ENCODE data around the gene SGPP2.

The SGPP2 gene

DNA sequence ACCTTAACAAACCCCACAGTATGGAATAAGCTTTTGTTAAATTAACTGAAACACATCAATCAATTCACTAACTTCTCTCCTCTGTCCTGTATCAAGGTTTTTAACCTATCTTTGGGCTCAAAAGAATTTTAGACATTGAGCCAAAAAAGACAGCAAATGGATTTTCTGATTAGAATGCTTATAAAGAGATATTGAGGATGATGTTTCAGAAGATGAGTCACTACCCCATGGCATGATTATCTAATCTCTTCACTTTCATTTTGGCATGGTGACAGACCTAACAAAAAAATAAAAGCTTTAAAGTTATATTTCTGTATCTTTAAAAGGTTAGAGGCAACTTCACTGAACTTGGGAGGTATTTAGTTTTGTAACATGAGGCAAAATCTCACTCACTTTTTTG lies 55.5 kb downstream of the SGPP2 start:
- no peak for DNase-seq

DNA sequence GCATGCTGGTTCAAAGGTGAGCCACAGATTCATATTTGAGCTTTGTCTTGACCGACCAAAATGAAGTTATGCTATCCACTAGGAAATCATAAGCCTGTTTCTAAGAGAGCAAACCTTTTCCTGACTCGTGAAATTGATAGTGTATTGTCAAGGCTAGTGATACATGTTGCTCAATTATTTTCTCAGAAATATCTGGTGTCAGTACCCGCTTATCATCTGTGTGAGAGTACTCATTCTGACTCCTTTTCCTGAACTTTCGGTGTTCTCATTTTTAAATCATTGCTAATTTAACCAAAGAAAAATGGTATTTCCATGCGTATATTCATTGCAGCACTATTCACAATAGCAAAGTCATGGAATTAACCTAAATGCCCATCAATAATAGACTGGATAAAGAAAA lies 56.2 kb downstream of the SGPP2 start:
- no peak for DNase-seq

DNA sequence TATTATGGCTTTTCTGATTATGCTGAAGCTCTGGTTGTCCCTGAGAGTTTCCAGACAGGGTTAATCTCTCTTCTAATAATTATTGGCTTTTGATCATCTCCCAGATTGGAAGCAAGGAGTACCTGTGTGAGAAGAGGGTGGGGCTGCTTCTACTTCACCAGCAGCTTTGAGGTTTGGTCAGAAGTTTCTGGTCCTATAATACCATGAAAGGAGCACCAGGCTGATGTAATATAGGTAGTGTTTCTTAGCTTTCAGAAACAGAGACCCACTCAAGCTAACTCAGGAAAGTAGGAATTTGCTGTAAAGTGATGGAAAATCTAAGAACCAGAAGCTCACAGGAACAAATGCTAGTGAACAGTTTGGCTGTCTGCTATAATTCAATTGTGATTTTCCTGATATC lies 57.6 kb downstream of the SGPP2 start:
- no peak for DNase-seq

DNA sequence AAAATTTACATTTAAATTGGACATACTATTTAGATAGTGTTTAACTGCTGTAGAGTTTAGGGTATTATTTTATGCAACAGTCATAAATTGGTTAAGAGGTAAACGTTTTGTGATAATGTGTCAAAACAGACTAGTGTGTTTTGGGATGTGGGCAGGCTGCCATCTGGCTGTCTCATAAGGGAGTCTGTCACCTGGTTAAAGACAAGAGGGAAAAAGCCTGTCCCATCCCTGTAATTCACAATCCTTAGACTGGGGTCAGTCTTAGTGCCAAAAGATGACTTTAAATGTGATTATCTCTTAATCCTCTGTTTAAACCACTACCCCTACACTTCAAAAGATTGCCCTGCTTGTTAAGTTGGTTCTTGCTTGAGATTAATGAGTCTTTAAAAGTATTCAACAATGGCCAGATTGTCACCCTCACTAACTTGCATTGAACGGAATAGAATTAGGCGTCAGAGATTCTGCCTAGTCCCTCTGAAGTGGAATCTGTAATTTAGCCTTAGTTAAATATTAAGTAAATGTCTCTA lies 59.2 kb downstream of the SGPP2 start:
- no peak for DNase-seq

DNA sequence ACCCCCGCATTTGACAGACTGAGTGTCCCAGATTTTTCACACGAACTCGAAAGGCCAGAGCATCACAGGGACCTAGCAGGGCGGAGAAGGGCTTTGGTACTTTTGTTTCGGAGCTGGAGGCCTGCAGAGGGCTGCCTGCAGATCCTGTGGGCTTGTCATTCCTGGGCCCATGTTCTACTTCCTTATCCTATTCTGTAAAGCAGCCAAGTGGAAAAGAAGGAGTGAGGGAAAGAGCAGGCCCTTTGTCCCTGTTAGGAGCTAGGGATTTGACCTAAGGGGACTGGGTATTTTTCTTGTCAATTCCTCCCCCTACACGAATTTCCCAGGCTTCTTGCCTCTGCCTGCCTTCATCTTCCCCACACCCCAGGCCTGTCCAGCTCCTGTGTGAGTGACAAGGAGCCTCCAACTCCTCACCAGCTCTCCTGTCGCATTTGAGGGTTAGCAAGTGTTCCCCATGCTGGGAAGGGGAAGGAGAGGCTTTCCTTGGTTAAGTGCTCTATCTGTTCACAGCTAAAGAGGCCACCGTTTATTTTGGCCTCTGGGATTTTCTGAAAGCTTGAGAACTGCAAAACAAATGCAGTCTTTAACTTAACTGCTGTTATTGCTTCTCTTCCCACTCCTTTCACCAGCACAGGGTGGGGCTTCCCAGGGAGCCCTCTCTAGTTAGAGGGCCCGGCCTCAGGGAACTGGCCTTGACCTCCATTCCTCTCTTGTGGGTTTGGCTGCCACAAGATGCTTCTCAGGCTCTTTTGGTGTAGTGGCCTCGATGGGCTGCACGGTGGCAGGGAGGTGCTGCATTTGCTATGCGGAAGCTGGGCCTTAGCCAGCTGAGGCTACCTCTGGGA lies 61.2 kb downstream of the SGPP2 start:
- DNase-seq, result no peak

DNA sequence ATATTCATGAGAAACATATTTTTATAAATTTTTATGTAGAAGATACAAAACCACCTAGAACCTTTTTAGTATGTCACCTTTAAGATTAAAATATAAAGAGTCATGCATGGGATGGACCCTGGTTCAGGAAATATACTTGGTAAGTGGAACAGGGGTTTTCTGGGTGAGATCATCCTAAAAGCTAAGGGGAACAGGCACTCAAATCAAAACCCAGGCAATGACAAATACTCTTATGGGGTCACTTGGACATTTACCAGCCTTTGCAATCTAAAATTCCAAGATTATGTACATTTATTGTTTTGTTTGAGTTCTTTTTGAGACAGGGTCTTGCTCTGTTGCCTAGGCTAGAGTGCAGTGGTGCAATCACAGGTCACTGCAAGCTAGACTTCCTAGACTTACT lies 65.8 kb downstream of the SGPP2 start:
- DNase-seq, result no peak

DNA sequence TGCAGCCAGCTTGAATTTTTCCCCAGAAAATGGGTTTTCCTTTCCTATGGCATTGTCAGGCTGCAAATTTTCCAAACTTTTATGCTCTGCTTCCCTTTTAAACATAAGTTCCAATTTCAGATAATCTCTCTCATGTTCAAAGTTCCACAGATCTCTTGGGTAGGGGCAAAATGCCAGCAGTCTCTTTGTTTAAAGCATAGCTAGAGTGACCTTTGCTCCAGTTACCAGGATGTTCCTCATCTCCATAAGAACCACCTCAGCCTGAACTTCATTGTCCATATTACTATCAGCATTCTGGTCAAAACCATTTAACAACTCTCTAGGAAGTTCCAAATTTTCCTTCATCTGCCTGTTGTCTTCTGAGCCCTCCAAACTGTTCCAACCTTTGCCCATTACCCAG lies 68.3 kb downstream of the SGPP2 start:
- no peak for DNase-seq

DNA sequence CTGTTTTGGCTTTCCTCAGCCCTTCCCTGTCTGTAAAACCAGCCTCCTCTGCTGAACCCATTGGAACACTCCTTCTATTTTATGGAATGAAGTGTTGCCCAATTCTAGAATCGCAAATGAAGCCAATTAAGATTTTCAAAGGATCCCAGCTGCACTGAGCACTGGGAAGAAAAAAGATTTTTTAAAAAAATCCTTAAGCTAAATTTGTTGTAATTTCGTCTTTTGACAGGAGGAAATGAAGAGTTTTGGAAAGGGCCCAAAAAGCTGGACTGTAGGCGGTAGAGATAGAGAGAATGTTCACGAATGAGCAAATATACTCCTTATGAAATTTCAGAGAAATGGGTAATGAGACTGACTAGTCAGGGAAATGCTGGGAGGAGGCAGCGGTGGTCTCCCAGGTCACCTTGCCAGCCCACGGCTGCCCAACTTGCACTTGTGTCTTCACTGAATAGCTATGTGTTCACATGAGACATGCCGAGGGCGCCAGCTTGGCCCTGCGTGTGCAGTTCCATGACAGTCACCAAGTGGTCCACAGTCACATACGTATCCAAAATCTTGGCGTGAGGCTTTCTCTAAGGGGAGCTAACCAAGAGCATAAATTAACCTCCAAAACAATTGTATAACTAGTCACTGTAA lies 69.9 kb downstream of the SGPP2 start:
- DNase-seq, result no peak

DNA sequence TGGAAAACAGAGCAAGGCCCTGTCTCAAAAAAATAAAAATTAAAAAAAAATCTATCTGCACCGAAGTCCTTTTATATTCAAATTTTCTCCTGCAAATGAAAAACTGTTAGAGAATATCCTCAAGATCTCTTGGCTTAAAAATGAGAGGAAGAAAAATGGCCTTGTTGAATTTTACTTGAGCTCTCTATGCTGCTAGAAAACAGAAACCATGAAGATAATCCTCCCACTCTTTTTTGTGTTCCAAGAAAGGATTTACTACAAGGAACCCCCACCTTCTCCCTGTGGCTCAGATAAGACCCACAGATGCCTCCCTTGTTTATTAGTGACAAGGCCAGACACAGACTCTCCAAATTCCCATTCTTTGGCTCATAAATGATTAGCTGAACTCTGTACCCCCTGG lies 71.0 kb downstream of the SGPP2 start:
- DNase-seq, result no peak

DNA sequence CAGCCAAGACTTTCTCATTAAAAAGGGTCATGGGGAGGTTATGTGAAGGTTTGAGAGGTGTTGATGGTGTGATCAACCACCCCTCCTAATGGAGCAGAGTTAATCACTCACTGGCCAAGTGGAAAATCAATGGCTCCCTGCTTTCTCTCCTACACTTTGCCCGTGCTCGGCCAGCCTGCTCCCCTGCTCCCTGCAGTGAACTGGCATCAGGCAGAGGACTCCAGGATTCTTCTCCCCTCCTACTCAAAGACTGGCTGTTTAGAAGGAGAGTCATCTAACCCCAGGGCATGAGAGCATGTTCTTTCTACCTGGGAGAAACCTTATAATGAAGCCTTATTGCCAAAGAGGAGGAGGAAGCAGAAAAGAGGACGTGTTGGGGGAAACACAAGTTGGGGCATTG lies 74.9 kb downstream of the SGPP2 start:
- DNase-seq, result no peak

DNA sequence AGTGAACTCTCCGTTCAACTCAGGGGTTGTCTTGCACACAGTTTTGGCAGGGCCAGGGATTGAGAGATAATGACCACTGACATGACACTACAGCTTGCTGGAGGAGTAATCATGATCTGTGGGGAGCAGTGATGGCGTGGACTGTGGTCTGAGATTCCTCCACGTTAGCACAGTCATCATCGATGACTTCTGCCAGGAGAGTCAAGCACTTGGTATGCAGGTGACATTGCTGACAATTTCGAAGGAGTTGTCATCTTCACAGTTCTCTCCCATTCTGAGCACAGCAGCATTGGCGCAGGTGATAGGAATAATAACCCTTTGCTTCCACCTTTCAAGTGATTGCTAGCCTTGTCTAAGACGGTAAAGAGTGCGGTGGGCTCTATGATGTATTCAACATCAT lies 79.8 kb downstream of the SGPP2 start:
- no peak for DNase-seq

DNA sequence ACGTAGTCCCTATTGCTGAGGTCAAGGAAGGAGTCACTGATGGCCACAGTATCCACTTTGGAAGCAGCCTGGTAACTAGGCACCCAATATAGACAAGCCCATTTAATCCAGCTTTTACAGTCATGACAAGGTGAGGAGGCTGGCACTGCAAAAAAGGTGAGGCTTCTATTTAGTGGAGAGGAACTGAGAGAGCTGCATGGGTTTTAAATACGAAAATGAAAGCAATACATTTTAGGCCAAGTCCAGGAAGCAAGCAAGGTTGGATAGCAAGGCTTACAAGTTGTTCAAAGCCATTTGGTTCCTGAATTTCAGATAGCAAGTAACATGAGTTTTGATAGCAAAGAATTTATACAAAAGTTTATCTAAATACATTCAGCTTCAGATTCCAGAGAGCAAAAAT lies 80.4 kb downstream of the SGPP2 start:
- no peak for DNase-seq

DNA sequence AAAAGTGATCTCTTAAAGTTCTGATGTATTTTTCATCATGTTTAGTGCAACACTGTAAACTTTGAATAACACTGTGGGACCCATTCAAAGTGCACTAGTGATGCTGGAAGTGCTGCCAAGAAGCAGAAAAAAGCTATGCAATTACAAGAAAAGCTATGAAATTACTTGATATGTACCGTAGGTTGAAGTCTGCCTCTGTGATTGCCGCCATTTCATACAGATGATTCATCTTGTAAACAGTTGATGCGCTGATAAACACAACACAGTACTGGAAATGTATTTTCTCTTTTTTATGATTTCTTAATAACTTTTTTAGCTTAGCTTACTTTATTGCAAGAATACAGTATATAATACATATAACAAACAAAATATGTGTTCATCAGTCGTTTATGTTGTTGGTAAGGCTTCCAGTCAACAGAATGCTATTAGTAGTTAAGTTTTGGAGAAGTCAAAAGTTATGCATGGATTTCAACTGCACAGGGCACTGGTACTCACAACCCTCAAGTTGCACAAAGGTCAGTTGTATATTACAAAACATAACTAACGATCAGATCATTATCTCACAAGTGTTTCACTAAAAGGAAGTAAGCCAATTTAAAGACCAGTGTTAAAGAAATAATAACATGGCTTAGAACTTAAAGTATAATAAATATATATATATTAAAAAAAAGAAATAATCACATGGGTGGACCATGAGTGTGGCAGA lies 82.0 kb downstream of the SGPP2 start:
- no peak for DNase-seq

DNA sequence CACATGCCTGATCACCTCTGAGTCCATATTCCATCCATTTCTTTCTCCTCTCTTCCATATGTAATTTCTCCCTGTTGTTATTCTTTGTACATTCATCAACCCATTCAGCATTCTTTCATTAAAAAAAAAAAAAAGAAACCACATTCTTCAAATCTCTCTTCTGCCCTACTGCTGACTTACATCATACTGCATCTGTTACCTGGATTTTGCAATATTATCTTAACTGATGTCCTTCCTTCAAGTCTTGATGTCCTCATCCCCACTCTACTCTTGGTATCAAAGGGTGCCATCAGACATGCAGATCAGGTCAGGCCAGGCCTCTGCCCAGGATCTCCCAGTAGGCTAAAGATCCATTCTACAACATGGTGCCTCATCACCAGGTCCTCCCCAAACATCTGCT lies 90.6 kb downstream of the SGPP2 start:
- no peak for DNase-seq

DNA sequence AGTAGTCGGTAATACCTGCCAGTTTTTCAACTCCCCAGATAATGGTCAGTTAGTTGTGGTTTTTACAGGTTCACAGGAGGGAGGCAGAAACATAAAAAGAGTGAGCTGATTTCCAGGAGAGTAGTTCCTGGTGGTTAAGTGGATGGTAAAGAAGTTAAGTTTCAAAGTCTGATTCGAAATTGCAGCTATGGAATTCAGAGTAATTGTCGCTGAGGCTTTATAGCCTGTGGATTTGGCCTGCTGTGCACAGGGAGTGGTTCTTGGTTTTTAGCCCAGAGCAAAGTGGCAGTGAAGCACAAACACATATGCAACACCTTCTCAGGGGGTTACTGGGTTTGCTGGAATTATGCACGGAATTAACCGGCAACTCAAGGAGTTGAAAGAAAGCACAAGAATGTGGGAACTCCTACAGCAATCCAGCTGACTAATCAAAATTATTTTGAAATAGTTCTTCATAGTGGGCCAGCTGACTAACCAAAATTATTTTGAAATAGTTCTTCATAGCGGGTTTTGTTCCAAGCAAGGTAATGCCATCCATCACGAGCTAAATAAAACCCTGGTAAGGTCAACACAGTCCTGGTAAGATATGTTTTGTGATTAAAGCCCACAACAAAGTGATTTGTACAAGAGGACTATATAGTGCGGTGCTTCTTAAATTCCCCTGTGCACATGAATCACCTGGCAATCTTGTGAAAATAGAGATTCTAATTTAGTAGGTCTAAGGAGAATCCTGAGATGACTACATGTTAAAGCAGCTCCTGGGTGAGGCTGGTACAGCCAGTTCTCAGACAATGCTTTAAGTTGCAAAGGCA lies 94.4 kb downstream of the SGPP2 start:
- DNase-seq, result no peak

DNA sequence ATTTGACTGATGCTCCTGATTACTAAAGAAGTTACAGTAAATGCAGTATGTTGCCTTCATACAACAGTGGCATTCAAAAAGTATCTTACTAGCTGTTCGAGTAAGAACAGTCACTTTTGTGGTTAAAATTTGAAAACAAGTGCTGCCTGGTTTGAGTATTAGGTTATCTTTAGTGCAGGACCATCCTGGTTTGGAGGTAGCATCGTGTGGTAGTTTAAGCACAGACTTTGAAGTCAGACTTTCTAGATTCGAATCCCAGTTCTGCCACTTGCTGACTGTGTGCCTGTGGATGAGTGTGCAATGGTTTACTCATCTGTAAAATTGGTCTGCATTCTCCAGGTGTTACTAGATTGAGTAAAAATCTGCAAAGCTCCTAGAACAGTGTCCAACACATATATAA lies 96.8 kb downstream of the SGPP2 start:
- no peak for DNase-seq

DNA sequence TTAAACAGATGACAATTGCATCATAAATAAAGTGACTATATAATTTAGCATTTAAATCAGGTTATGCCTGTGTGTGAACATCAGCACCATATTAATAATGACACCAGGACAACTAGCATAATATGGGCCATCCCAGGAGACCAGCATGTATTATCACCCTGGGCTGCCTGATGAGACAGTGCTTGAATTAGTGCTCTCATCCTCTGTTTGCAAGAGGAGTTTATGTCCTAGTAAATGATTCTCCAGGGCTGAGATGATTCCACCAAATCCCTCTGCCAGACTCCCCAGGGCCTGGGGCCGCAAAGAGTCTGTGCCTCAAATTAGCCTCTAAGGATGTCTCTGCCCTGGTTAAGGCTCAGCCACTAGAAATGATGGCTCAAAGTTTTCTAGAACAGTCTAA lies 97.7 kb downstream of the SGPP2 start:
- no peak for DNase-seq

DNA sequence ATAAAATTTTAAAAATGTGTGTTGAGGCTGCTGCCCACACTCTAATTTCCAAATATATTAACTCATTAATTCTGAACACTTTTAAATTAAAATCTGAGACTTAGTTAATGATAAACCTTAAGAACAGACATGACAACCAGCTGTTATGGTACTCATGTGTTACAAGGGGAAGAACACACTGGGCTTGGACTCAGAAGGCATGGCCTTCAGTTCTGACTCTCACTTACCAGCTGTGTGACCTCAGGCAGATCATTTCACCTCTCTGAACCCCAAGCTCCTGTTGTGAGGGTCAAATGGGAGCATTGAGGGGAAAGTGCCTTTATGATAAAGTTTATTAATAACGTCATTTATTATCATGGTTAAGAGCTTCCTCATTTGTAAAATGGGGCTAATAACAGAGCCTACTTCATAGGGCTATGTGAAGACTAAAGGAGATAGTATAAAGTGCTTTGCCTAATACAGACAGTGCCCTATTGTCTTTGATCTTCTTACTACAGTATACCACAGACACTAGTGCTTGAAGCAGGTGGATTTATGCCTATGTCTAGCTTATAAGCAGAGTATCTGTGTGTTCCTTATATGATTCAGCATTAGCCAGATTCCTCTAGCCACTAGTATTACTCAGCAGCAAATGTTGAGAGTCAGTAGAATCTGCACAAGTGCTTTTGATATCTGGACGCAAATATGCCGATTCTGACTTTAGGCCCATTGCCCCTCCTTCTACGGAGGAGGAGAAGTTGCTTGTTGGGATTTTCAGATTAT lies 99.6 kb downstream of the SGPP2 start:
- no peak for DNase-seq

DNA sequence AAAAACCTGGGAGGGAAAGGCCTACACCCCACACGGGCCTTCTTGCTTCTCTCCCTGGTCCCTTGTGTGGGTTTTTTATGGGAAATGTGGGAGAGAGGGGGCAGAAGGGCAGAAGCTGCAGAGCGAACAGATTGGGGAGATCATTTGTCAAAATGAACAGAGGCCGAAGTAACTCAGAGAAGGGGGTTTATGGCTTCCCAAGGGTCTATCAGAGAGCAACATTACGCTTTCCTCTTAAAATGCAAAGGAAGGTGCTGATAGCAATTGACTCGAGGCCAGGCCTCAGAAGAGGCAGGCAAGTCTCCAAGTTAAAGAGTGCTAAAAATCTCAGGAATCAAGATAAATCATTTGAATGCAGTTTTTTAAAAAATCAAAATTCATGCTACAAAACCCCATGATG lies 101.5 kb downstream of the SGPP2 start:
- DNase-seq, result no peak

DNA sequence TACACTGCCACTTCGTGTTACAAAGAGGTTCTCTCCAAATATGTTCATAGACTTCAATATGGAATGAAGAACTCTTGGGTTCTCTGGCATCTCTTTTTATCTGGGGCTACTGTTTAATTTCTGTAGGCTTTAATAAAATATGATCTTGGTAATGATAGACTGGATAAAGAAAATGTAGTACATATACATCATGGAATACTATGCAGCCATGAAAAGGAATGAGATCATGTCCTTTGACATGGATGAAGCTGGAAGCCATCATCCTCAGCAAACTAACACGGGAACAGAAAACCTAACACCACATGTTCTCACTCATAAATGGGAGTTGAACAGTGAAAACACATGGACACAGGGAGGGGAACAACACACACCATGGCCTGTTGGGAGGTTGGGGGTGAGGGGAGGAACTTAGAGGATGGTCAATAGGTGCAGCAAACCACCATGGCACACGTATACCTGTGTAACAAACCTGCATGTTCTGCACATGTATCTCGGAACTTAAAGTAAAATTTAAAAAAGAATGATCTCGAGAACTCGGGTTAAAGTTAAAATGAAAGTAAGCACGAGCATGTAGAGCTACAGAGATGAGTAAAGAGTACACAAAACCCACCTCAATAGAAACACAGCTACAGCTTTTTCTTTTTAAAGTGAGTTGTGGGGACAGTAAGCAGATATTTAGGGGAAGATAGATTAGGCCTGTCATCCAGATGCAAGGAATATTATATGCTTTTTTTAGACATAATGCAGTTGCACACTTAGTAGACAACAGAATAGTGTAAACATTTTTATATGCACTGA lies 102.3 kb downstream of the SGPP2 start:
- DNase-seq, result no peak

DNA sequence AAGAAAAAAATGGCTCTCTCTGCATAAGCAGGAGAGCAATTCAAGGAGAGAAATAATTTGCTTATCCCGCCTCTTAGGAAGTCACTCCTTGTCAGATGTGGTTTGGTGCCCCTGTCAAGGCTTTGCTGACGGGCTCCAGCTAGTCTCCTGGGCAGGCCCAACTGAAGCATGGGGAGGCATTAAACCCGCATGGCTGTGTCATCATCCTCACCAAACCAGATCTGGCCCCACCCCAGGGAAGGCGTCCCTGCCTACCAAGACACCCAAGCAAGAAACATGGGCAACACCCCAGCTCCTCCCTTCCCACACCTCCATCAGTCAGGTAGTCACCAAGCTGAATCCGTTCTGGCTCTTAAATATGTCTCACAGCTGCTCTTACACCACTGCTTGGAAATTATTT lies 108.0 kb downstream of the SGPP2 start:
- DNase-seq, result no peak
